Body of pancreas (tissue), 4 donors: ENCODE data around the gene CSKMT.

Source experiments
- CTCF ChIP-seq, 7 experiments: fragments of 450-650 bp in 4 of 7; fragments of 200-600 bp in 3 of 7; sonication (generic) in 3 of 7; IDR thresholded peaks; one replicate each; pipeline ENCODE4 v1.5.1; 2016 to 2019; ENCODE audit warnings: antibody characterized with exemption in 7 of 7
- POLR2A ChIP-seq, 3 donors: fragments of 450-650 bp; IDR thresholded peaks; one replicate each; pipeline ENCODE4 v1.6.1; 2016; ENCODE audit warnings: antibody characterized with exemption in 3 of 3, mild to moderate bottlenecking in 2 of 3

GRCh38 chr11:62712276-62712812, 47.2 kb downstream of the CSKMT start:
- TF ChIP-seq CTCF (IDR thresholded peaks at IDR 0.05) (no peak), POLR2A (IDR thresholded peaks at IDR 0.05) (peak in 1 of 3 donors; percentile 10)
